GM23338 (cell line): ENCODE data around the gene RARG. TPM values are rescaled to one million over a fixed set of nuclear protein-coding genes. Genes with fewer than 3 reads are reported as not detected.

ENCODE experiments used
- ATAC-seq: fragments of 200-7000 bp; cut with Tn5 transposase; 3 replicates; pipeline ENCODE4 v1.9.1; 2020
- DNase-seq: peaks from one replicate; pipeline ENCODE4 v3.0.0-alpha.2; 2015; ENCODE audit warnings: low spot score
- H2AFZ ChIP-seq: fragments of 200-600 bp; sonication (generic); 2 replicates; pipeline ENCODE4 v1.8.0; 2016; ENCODE audit warnings: antibody characterized with exemption, mild to moderate bottlenecking, moderate library complexity
- H3F3A ChIP-seq: fragments of 200-600 bp; sonication (generic); replicated peaks from 2 replicates; pipeline ENCODE4 v1.8.0; 2017; ENCODE audit warnings: antibody characterized with exemption, mixed run types, low read depth
- H3K27ac ChIP-seq: fragments of 200-600 bp; sonication (generic); 2 replicates; pipeline ENCODE4 v1.6.1; 2016; ENCODE audit warnings: low read depth
- H3K27me3 ChIP-seq: fragments of 200-600 bp; sonication (generic); 2 replicates; pipeline ENCODE4 v1.8.0; 2016; ENCODE audit warnings: mild to moderate bottlenecking, mixed run types, moderate library complexity; ENCODE audit not compliant: insufficient read depth
- H3K36me3 ChIP-seq: fragments of 200-600 bp; sonication (generic); 2 replicates; pipeline ENCODE4 v1.8.0; 2016; ENCODE audit warnings: mild to moderate bottlenecking; ENCODE audit not compliant: insufficient read depth
- H3K4me1 ChIP-seq: fragments of 200-600 bp; sonication (generic); 2 replicates; pipeline ENCODE4 v1.8.0; 2016; ENCODE audit warnings: mild to moderate bottlenecking, moderate library complexity; ENCODE audit not compliant: insufficient read depth
- H3K4me2 ChIP-seq: fragments of 200-600 bp; sonication (generic); 2 replicates; pipeline ENCODE4 v1.7.1; 2017; ENCODE audit warnings: mixed run types
- H3K4me3 ChIP-seq: fragments of 200-600 bp; sonication (generic); 2 replicates; pipeline ENCODE4 v1.6.1; 2016; ENCODE audit warnings: mixed run types
- H3K79me2 ChIP-seq: fragments of 200-600 bp; sonication (generic); replicated peaks from 2 replicates; pipeline ENCODE4 v1.8.0; 2017; ENCODE audit warnings: mild to moderate bottlenecking; ENCODE audit not compliant: insufficient read depth
- H3K9me2 ChIP-seq: fragments of 200-600 bp; sonication (generic); 2 replicates; pipeline ENCODE4 v1.8.0; 2017; ENCODE audit not compliant: insufficient read depth
- H4K20me1 ChIP-seq: fragments of 200-600 bp; sonication (generic); replicated peaks from 2 replicates; pipeline ENCODE4 v1.8.0; 2017; ENCODE audit warnings: mild to moderate bottlenecking; ENCODE audit not compliant: insufficient read depth
- H3K27ac Mint-ChIP-seq: 2 replicates; pipeline ENCODE4 v1.8.0; 2020; ENCODE audit warnings: inconsistent platforms, mild to moderate bottlenecking, moderate library complexity, mixed read lengths
- H3K27me3 Mint-ChIP-seq: 3 replicates; pipeline ENCODE4 v1.8.0; 2022; ENCODE audit warnings: low read depth, mild to moderate bottlenecking, moderate library complexity, mixed read lengths, inconsistent platforms; ENCODE audit not compliant: insufficient read depth, poor library complexity
- H3K36me3 Mint-ChIP-seq: 3 replicates; pipeline ENCODE4 v1.8.0; 2021; ENCODE audit warnings: low read depth, mild to moderate bottlenecking, inconsistent platforms, moderate library complexity, mixed read lengths
- H3K4me1 Mint-ChIP-seq: 3 replicates; pipeline ENCODE4 v1.8.0; 2020; ENCODE audit warnings: mild to moderate bottlenecking, inconsistent platforms, mixed read lengths
- H3K4me3 Mint-ChIP-seq: 3 replicates; pipeline ENCODE4 v1.8.0; 2021; ENCODE audit warnings: moderate library complexity, mild to moderate bottlenecking, inconsistent platforms, mixed read lengths
- H3K9me3 Mint-ChIP-seq: 3 replicates; pipeline ENCODE4 v1.8.0; 2020; ENCODE audit warnings: moderate library complexity, mild to moderate bottlenecking, inconsistent platforms, mixed read lengths
- CREB1 ChIP-seq: fragments of 250-450 bp; sonication (Bioruptor Pico); IDR thresholded peaks from 2 replicates; pipeline ENCODE4 v1.5.0; 2020; ENCODE audit warnings: low read depth, mild to moderate bottlenecking, moderate library complexity
- CTCF ChIP-seq, 2 experiments: fragments of 200-600 bp in 1 of 2; sonication (generic) in 1 of 2; conservative IDR thresholded peaks; 2 replicates each; pipeline versions ENCODE4 v1.5.1 to v1.6.1; 2016 to 2017; ENCODE audit warnings: antibody characterized with exemption in 2 of 2, low read depth in 2 of 2, mild to moderate bottlenecking in 2 of 2, moderate library complexity in 1 of 2
- EZH2 ChIP-seq: fragments of 200-600 bp; sonication (generic); IDR thresholded peaks from one replicate; pipeline ENCODE4 v1.8.0; 2017; ENCODE audit warnings: antibody characterized with exemption, mild to moderate bottlenecking, low read depth; ENCODE audit not compliant: unreplicated experiment
- EZH2phosphoT487 ChIP-seq: fragments of 200-600 bp; sonication (generic); IDR thresholded peaks from one replicate; pipeline ENCODE4 v1.8.1; 2018; ENCODE audit warnings: antibody characterized with exemption; ENCODE audit not compliant: unreplicated experiment
- JUNB ChIP-seq: IDR thresholded peaks from one replicate; pipeline ENCODE4 v1.6.1; 2016; ENCODE audit warnings: antibody characterized with exemption; ENCODE audit not compliant: unreplicated experiment
- NANOG ChIP-seq: IDR thresholded peaks from 2 replicates; pipeline ENCODE4 v1.6.1; 2016; ENCODE audit warnings: antibody characterized with exemption, borderline replicate concordance
- STAT1 ChIP-seq: IDR thresholded peaks from one replicate; pipeline ENCODE4 v1.6.1; 2016; ENCODE audit warnings: antibody characterized with exemption; ENCODE audit not compliant: unreplicated experiment
- polyA plus RNA-seq: library from polyadenylated mRNA; unstranded; fragments of >200 nt; fragmentation: Nextera tagmentation; extraction: Ambion mirVana; gene quantifications from 2 replicates; pipeline ENCODE4 v1.2.1, GENCODE V29; 2016
- total RNA-seq: library from RNA; depleted of rRNA; stranded (reverse); fragments of >200 nt; shearing (Covaris generic); gene quantifications from 2 replicates; pipeline ENCODE4 v1.2.3, GENCODE V29; 2014

Gene RARG
- total and polyA plus RNA-seq, 2 experiments from 2014 or later: 18.5 to 50.2 TPM

- no peaks in the 10 kb centered on the region for H3K27me3 ChIP-seq
- no peak overlapping the region for H2AFZ ChIP-seq
- ATAC-seq (no peak), DNase-seq (no peak)
- no peak overlapping the region for H3K27ac ChIP-seq
- H3K9me2 ChIP-seq: no peaks in the 10 kb centered on the region
- no peak overlapping the region for H3K4me2 ChIP-seq
- H3K4me3 ChIP-seq: no peak overlapping the region
- H3K4me3 Mint-ChIP-seq: no peak overlapping the region; the same call in 2 of the 3 replicates
- H3K36me3 Mint-ChIP-seq: peaks cover 89% of the 10 kb centered on the region
- no peaks in the 10 kb centered on the region for H3K9me3 Mint-ChIP-seq
- no peaks in the 10 kb centered on the region for H3K4me1 ChIP-seq
- H4K20me1 ChIP-seq: no peaks in the 10 kb centered on the region; the same call in none of the 2 replicates
- H3F3A ChIP-seq: 0 out of 2 replicates have a peak, but pooled peaks cover 4% of the 10 kb centered on the region
- H3K4me1 Mint-ChIP-seq: no peaks in the 10 kb centered on the region; the same call in 2 of the 3 replicates
- no peak overlapping the region for H3K27ac Mint-ChIP-seq
- TF ChIP-seq CREB1 (CRISPR knock-in tag) (no peak), EZH2 (no peak)
- H3K27me3 Mint-ChIP-seq: peaks cover 2% of the 10 kb centered on the region
- H3K36me3 ChIP-seq: peaks cover 64% of the 10 kb centered on the region
- no peaks in the 10 kb centered on the region for H3K79me2 ChIP-seq
Measured at GRCh38 chr12:53279888-53280498, 48.0 kb upstream of the RARG start.

- no peaks in the 10 kb centered on the region for H3K4me1 ChIP-seq
- no peaks in the 10 kb centered on the region; the same call in none of the 2 replicates for H4K20me1 ChIP-seq
- no peaks in the 10 kb centered on the region for H3K9me2 ChIP-seq
- H3K79me2 ChIP-seq: no peaks in the 10 kb centered on the region
- 0 out of 2 replicates have a peak, but pooled peaks cover 4% of the 10 kb centered on the region for H3F3A ChIP-seq
- peaks cover 89% of the 10 kb centered on the region for H3K36me3 Mint-ChIP-seq
- no peak overlapping the region for H3K4me2 ChIP-seq
- H3K4me3 ChIP-seq: no peak overlapping the region
- no peak for TF ChIP-seq NANOG
- no peak for TF ChIP-seq EZH2phosphoT487
- TF ChIP-seq JUNB: no peak
- TF ChIP-seq STAT1: no peak
- no peak for TF ChIP-seq EZH2
- peaks cover 2% of the 10 kb centered on the region for H3K27me3 Mint-ChIP-seq
- no peak overlapping the region for H3K27ac ChIP-seq
- no peaks in the 10 kb centered on the region; the same call in 2 of the 3 replicates for H3K4me1 Mint-ChIP-seq
- no peak overlapping the region for H2AFZ ChIP-seq
- no peaks in the 10 kb centered on the region for H3K27me3 ChIP-seq
- DNase-seq (no peak), ATAC-seq (no peak)
- H3K36me3 ChIP-seq: peaks cover 64% of the 10 kb centered on the region
- H3K9me3 Mint-ChIP-seq: no peaks in the 10 kb centered on the region
- no peak overlapping the region for H3K4me3 Mint-ChIP-seq
- no peak overlapping the region for H3K27ac Mint-ChIP-seq
Measured at GRCh38 chr12:53279283-53279869, 47.4 kb upstream of the RARG start.

- DNase-seq (no peak), ATAC-seq (no peak)
- Histone ChIP-seq H3K4me3 (no peak overlapping the region), H3K27ac (no peak overlapping the region), H3K79me2 (no peaks in the 10 kb centered on the region), H4K20me1 (peaks cover 5% of the 10 kb centered on the region), H3K4me1 (no peaks in the 10 kb centered on the region), H3K4me2 (no peak overlapping the region), H3K27me3 (no peaks in the 10 kb centered on the region), H3K9me2 (no peaks in the 10 kb centered on the region), H2AFZ (no peak overlapping the region), H3K36me3 (peaks cover 51% of the 10 kb centered on the region), H3F3A (0 out of 2 replicates have a peak, but pooled peaks cover 8% of the 10 kb centered on the region)
- Mint-ChIP-seq H3K27me3 (peaks cover 6% of the 10 kb centered on the region), H3K4me1 (no peaks in the 10 kb centered on the region; the same call in 2 of the 3 replicates), H3K36me3 (peaks cover 82% of the 10 kb centered on the region), H3K9me3 (no peaks in the 10 kb centered on the region), H3K27ac (no peak overlapping the region), H3K4me3 (no peak overlapping the region)
- TF ChIP-seq NANOG (no peak), CTCF (conservative IDR thresholded peaks at IDR 0.05; ENCODE audit: low read depth in 2 of 2) (no peak)
Measured at GRCh38 chr12:53277981-53278380, 46.0 kb upstream of the RARG start.
